ENCODE data around the gene VPS52.

DNA sequence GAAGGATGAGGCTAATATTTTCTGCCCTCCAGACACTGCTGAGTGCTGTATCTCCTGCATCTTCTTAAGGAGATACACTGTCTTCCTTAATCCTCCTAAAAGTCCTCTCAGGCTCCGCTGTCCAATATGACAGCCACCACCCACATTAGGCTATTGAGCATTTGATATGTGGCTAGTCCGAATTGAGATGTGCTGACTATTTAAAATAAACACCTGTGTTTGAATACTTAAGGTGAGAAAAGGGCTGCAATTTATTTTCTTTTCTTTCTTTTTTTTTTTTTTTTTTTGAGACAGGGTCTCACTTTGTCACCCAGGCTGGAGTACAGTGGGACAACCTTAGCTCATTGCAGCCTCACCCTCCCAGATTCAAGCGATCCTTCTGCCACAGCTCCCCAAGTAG lies 30.2 kb upstream of the VPS52 start:
- TF ChIP-seq, protein P1, sequence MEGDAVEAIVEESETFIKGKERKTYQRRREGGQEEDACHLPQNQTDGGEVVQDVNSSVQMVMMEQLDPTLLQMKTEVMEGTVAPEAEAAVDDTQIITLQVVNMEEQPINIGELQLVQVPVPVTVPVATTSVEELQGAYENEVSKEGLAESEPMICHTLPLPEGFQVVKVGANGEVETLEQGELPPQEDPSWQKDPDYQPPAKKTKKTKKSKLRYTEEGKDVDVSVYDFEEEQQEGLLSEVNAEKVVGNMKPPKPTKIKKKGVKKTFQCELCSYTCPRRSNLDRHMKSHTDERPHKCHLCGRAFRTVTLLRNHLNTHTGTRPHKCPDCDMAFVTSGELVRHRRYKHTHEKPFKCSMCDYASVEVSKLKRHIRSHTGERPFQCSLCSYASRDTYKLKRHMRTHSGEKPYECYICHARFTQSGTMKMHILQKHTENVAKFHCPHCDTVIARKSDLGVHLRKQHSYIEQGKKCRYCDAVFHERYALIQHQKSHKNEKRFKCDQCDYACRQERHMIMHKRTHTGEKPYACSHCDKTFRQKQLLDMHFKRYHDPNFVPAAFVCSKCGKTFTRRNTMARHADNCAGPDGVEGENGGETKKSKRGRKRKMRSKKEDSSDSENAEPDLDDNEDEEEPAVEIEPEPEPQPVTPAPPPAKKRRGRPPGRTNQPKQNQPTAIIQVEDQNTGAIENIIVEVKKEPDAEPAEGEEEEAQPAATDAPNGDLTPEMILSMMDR (IDR thresholded peaks at IDR 0.05), result no peak
- TF ChIP-seq POLR2A (IDR thresholded peaks at IDR 0.05), result no peak
